Measurements from ENCODE around the gene RSPH9.

The RSPH9 gene

GRCh38 chr6:43710576-43710975, 65.7 kb downstream of the RSPH9 start:
- DNase-seq (ENCODE audit: low spot score) = no peak

DNA sequence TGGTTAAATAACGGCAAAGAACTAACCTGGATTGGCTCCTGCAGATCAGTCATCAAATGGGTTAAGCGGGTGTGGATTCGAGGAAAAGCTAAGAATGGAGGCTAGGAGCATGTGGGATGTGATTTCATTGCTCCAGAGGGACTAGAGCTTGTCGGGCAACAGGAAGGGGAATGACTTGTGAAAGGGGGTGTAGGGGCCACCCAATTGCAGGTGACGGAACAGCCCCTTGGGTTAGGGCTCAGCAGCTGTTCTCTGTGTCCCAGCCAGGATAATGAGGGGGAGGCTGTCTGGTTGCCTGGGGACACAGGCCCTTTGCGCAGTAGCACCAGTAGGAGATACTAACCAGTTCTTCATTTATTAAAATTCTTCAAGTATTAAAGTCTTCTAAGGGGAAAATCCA, 67.7 kb downstream of the RSPH9 start:
- no peak for DNase-seq (ENCODE audit: low spot score)

DNA sequence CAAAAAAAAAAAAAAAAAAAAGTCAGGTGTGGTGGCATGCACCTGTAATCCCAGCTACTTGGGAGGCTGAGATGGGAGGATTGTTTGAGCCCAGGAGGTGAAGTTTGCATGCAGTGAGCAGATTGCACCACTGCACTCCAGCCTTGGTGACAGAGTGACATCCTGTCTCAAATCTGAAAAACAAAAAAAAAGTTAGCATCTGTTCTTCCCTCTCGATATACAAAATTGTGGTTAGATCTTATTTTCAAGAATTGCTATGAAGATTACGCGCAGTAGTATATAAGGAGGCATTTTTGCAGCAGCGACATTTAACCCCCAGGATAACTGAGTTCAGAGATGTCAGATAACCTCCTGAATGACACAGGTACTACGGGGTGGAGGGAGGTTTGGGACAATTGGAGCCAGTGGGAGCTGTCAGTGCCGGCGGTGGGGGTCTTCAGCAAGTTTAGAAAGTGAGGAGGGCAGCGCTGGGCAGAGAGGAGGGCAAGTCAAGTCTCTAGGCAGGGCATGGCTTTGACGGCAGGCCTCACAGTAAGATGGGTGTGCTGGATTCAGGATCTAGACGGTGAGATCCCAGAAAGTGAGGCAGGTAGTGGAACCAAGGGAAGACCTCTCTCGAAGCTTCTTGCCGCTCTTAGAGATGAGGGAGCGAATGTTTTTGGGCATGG, 68.9 kb downstream of the RSPH9 start:
- no peak for DNase-seq (ENCODE audit: low spot score)

DNA sequence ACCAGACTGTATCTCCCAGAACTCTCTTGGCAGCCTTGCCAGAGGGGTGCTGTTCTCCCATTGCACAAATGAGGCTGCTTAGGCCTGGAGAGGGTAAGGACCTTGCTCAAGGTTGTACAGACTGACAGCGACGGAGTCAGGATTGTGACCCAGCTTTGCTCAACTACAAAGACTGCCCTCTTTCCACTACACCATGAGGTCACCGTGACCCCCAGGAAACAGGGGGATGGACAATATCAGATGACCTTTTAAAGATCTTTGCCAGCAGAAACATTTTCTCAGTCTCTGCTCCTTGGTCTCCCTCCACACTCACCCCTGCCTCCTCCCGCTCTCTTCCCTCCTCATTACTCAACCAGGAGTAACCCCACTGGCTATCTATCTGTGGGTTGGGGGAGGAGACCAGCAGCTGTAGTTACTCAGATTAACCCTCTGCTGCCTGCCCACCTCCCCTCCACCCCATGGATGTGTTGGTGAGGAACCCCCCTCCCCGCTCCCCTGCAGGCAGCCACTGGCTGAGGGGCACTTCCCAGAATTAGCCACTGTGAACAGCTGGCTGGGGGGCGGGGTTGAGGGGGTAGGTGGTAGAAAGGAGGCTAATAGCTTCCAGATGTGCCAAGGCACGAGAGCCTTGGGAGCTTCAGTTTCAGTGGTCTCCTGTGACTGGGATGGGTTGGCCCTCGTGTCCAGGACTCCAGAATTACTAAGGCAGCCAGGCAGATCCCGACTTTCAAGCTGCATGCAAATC, 69.6 kb downstream of the RSPH9 start:
- peak; percentile 25 for DNase-seq (ENCODE audit: low spot score)

DNA sequence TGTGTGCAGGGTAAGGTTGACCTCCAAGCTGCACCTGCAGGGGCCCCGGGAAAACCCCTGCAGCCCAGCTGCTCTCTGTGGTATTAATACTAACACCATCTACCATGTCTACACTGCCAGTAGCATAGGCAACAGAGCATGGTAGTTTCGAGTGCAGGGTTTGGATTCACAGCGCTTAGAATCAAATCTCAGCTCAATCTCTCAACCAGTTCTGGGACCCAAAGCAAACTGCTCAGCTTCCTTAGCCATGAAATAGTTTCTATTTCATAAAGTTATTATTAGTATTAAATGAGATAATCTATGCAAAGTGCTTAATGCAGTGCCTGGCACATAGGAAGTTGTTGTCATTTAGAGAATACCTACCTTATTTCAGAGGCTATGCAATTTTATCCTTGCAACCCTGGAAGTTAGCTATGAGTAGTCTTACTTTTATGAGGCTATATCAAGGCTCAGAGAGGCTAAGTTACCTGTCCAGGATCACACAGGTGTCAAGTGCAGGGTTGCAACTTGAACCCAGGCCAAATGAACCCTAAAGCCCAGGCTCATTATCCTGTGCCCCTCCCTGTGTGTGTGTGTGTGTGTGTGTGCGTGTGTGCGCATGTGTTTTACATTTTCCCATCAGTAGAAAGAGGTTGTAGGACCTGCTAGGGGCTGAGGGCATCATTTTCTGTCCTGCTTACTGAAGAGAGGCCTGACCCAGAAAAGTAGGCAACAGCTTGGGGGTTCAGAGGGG, 70.4 kb downstream of the RSPH9 start:
- no peak for DNase-seq (ENCODE audit: low spot score)

DNA sequence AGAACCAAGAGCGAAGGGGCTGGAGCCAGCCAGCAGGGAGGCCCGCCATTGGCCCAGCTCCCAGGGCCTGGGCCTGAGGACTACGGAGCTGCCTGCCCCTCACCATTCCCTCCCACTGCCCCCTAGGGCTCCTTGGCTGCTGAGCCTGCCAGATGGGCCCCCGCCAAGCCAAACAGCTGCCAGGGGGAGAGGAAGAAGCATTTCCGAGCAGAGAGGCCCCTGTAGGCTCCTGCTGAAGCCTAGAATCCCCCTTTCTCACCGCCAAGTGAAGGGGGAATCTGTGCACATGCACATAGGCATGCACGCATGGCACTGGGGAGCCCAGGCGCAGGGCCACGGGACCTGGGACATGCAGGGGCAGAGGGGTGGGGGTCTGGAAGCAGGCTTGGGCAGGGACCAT, 71.3 kb downstream of the RSPH9 start:
- no peak for DNase-seq (ENCODE audit: low spot score)

DNA sequence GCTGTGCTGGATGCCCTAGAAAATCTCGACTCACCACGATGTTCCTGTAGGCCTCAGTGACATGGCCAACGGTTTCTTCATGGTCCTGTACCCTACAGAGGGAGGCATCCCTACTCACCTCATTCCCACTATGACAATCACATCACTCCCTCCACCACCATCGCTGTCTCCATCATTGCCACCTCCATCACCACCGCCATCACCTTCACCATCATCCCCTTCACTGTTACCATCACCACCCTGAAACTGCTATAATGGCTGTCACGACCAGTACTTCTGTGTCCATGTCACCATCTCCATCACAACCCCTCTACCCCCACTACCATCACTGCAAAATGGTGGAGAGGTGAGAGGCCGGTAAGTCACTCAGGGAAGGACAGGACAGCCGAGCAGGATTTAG, 72.6 kb downstream of the RSPH9 start:
- DNase-seq (ENCODE audit: low spot score) = no peak

GRCh38 chr6:43717822-43718221, 73.0 kb downstream of the RSPH9 start:
- no peak for DNase-seq (ENCODE audit: low spot score)

DNA sequence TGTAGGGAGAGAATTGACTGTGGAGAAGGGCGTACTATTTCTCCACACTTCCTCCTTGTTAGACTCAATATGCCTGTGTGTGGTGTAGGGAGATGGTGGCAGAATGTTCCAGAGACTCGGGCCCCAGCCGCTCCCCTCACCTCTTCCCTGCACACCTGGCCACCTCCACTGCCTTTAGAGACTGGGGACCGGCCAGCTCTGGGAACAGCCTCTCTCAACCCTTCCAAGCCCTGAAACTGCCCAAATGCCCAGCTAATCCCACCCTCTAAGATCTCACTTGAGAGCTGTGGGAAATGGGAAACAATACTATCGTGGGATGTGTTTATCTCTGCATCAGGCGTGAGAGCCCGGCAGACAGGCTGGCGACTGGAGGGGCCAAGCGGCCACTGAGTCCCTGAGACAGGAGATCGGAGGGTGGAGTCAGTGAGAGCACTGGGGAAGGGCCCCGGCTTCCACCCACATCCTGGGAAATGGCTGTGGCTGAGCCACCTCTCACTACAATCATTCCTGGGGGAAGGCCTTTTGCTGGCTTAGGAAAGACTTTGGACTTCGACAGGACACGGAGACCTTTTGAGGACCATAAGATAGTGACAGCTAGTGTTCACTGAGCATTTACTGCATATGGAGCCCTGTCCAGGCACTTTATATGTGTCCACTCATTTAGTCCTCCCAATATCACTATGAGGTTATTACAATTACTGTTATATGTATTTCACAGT, 73.7 kb downstream of the RSPH9 start:
- no peak for DNase-seq (ENCODE audit: low spot score)

DNA sequence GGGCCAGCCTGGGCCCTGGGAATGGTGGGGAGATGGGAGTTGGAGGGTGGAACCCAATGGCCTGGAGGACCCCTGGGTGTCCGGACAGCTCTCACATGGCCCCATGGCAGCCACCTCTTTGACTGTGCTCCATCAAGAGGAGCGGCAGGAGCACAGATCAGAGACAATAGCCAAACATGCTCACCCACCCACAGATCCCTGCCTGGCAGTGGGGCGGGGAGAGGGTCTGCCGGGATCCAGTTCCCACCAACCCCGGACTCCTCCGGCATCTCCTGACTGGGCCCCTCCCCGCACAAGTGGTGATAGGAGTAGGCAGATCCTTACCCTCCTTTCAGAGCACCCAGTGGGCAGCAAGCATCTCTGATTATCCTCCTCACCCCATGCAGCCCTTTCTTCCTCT, 74.7 kb downstream of the RSPH9 start:
- no peak for DNase-seq (ENCODE audit: low spot score)

DNA sequence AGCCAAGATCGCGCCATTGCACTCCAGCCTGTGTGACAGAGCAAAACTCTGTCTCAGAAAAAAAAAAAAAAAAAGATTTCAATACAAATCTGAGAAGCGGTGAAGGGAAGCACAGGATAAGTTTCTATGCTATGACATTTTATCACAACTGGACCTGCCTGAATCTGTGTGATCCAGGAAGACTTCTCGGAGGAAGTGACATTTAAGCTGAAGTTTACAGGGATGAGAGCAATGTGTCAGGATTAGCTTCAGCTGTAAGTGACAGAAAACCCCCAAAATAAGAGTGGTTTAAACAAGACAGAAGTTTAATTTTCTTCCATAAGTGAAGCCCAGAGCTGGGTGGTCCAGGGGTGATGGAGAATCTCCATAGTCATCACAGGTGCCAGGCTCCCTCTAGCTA, 76.2 kb downstream of the RSPH9 start:
- DNase-seq (ENCODE audit: low spot score) = no peak

All from AG08395 (cell line).